OCI-LY1 (cell line): ENCODE measurements around the gene FMOD.

Experiments
- EZH2 ChIP-seq: fragments of 200-600 bp; sonication (generic), shearing (Covaris generic); IDR thresholded peaks from 2 replicates; pipeline ENCODE4 v1.8.0; 2017; ENCODE audit warnings: borderline replicate concordance, mixed run types, mild to moderate bottlenecking, antibody characterized with exemption, low read length, moderate library complexity, mixed read lengths
- TF ChIP-seq, protein P1 (sequence below): fragments of 200-600 bp; sonication (generic), shearing (Covaris generic); IDR thresholded peaks from 2 replicates; pipeline ENCODE4 v1.5.1; 2017; ENCODE audit warnings: mild to moderate bottlenecking, antibody characterized with exemption, low read length, moderate library complexity, mixed read lengths

DNA sequence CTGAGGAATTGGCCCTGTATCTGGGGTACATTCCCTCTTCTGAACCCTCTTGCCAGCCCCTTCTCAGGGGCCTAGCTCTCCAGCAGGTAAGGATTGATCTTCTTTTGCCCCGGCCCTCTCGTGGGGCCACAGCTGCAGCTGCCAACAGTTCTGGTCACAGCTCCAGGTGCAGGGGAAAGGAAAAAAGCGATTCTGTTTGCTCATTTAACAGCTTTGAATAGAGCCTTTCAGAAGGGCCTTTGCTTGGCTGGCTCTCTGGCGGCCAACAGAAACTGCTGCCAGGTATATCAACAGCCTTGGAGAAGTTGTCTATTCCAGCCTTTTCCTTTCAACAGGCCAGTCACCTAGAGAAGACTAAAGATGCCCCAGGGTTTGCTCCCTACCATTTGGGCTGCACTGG is 16.1 kb upstream of the FMOD start:
- TF ChIP-seq, protein P1, sequence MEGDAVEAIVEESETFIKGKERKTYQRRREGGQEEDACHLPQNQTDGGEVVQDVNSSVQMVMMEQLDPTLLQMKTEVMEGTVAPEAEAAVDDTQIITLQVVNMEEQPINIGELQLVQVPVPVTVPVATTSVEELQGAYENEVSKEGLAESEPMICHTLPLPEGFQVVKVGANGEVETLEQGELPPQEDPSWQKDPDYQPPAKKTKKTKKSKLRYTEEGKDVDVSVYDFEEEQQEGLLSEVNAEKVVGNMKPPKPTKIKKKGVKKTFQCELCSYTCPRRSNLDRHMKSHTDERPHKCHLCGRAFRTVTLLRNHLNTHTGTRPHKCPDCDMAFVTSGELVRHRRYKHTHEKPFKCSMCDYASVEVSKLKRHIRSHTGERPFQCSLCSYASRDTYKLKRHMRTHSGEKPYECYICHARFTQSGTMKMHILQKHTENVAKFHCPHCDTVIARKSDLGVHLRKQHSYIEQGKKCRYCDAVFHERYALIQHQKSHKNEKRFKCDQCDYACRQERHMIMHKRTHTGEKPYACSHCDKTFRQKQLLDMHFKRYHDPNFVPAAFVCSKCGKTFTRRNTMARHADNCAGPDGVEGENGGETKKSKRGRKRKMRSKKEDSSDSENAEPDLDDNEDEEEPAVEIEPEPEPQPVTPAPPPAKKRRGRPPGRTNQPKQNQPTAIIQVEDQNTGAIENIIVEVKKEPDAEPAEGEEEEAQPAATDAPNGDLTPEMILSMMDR, result no peak
- no peak for TF ChIP-seq EZH2
